ENCODE results near the gene CDKN2B-AS1. TPM values are rescaled to one million over a fixed set of nuclear protein-coding genes. Genes with fewer than 3 reads are reported as not detected.

CDKN2B-AS1 gene
- total RNA-seq, 1 experiment from 2014 or later = 0.24 TPM

GRCh38 chr9:22136461-22137096 is 142.0 kb downstream of the CDKN2B-AS1 start (continued):
- TF ChIP-seq ATF6 (CRISPR knock-in tag; IDR thresholded peaks at IDR 0.05) (no peak), E2F4 (CRISPR knock-in tag; IDR thresholded peaks at IDR 0.05; ENCODE audit: borderline replicate concordance, low read depth) (no peak), GABPB1 (CRISPR knock-in tag; IDR thresholded peaks at IDR 0.05) (no peak), ZNF425 (CRISPR knock-in tag; conservative IDR thresholded peaks at IDR 0.05) (no peak), NR1H2 (CRISPR knock-in tag; IDR thresholded peaks at IDR 0.05) (no peak), AFF4 (CRISPR knock-in tag; IDR thresholded peaks at IDR 0.05; ENCODE audit: borderline replicate concordance) (no peak), IRF2 (CRISPR knock-in tag; IDR thresholded peaks at IDR 0.05; ENCODE audit: borderline replicate concordance, low read depth) (no peak), SP1 (CRISPR knock-in tag; conservative IDR thresholded peaks at IDR 0.05) (no peak), PRDM15 (CRISPR knock-in tag; IDR thresholded peaks at IDR 0.05) (no peak), KAT7 (CRISPR knock-in tag; IDR thresholded peaks at IDR 0.05; ENCODE audit: borderline replicate concordance) (no peak), CDX4 (CRISPR knock-in tag; IDR thresholded peaks at IDR 0.05; ENCODE audit: borderline replicate concordance) (no peak), ZMAT4 (CRISPR knock-in tag; IDR thresholded peaks at IDR 0.05) (no peak), ZNF416 (CRISPR knock-in tag; IDR thresholded peaks at IDR 0.05) (no peak), HMGA2 (CRISPR knock-in tag; IDR thresholded peaks at IDR 0.05) (no peak), ZNF317 (CRISPR knock-in tag; IDR thresholded peaks at IDR 0.05; ENCODE audit: borderline replicate concordance, low read depth) (no peak)
